DND-41 (cell line): ENCODE measurements around the gene KIF13A.

Experiments used
- ATAC-seq: fragments of 200-7000 bp; cut with Tn5 transposase; 3 replicates; pipeline ENCODE4 v1.9.1; 2021; ENCODE audit warnings: low read depth; ENCODE audit not compliant: insufficient read depth
- DNase-seq: peaks from one replicate; pipeline ENCODE4 v3.0.0-alpha.2; 2020
- H2AFZ ChIP-seq: 2 replicates; pipeline ENCODE4 v1.6.0; 2012; ENCODE audit warnings: low read depth, low read length
- H3K27ac ChIP-seq: 2 replicates; pipeline ENCODE4 v1.5.1; 2012; ENCODE audit warnings: low read length, inconsistent platforms
- H3K27me3 ChIP-seq: fragments of 200-600 bp; sonication (generic); 2 replicates; pipeline ENCODE4 v1.6.0; 2012; ENCODE audit warnings: low read length, mild to moderate bottlenecking, inconsistent platforms; ENCODE audit not compliant: insufficient read depth, poor library complexity
- H3K36me3 ChIP-seq: 2 replicates; pipeline ENCODE4 v1.5.1; 2012; ENCODE audit warnings: low read length, inconsistent platforms; ENCODE audit not compliant: insufficient read depth
- H3K4me1 ChIP-seq: 2 replicates; pipeline ENCODE4 v1.5.1; 2012; ENCODE audit warnings: mild to moderate bottlenecking, low read length; ENCODE audit not compliant: insufficient read depth
- H3K4me2 ChIP-seq: 2 replicates; pipeline ENCODE4 v1.6.0; 2012; ENCODE audit warnings: mild to moderate bottlenecking, moderate library complexity, low read length, inconsistent platforms; ENCODE audit not compliant: insufficient read depth
- H3K4me3 ChIP-seq, 2 experiments: fragments of 200-600 bp in 1 of 2; shearing (Covaris generic) in 1 of 2; 2 replicates each; pipeline ENCODE4 v1.5.1; 2012 to 2016; ENCODE audit warnings: inconsistent platforms in 2 of 2, low read length in 2 of 2, mild to moderate bottlenecking in 2 of 2, low read depth in 1 of 2, moderate library complexity in 1 of 2
- H3K79me2 ChIP-seq: 2 replicates; pipeline ENCODE4 v1.6.0; 2012; ENCODE audit warnings: low read length, inconsistent platforms; ENCODE audit not compliant: insufficient read depth
- H3K9ac ChIP-seq: 2 replicates; pipeline ENCODE4 v1.6.0; 2012; ENCODE audit warnings: low read depth, mild to moderate bottlenecking, inconsistent platforms, low read length, moderate library complexity
- H3K9me3 ChIP-seq: 2 replicates; pipeline ENCODE4 v1.5.1; 2012; ENCODE audit warnings: low read length, moderate library complexity, mild to moderate bottlenecking, inconsistent platforms; ENCODE audit not compliant: insufficient read depth, severe bottlenecking
- H4K20me1 ChIP-seq: 2 replicates; pipeline ENCODE4 v1.6.0; 2012; ENCODE audit warnings: low read length; ENCODE audit not compliant: insufficient read depth
- EZH2 ChIP-seq: IDR thresholded peaks from 3 replicates; pipeline ENCODE4 v1.6.1; 2012; ENCODE audit warnings: borderline replicate concordance, low read depth, mild to moderate bottlenecking, moderate library complexity, low read length, inconsistent platforms; ENCODE audit not compliant: severe bottlenecking
- TF ChIP-seq, protein P1 (sequence below): IDR thresholded peaks from 2 replicates; pipeline ENCODE4 v1.5.1; 2012; ENCODE audit warnings: borderline replicate concordance, low read length, moderate library complexity, mild to moderate bottlenecking; ENCODE audit not compliant: poor library complexity, severe bottlenecking; ENCODE audit errors: extremely low read depth

Gene KIF13A

DNA sequence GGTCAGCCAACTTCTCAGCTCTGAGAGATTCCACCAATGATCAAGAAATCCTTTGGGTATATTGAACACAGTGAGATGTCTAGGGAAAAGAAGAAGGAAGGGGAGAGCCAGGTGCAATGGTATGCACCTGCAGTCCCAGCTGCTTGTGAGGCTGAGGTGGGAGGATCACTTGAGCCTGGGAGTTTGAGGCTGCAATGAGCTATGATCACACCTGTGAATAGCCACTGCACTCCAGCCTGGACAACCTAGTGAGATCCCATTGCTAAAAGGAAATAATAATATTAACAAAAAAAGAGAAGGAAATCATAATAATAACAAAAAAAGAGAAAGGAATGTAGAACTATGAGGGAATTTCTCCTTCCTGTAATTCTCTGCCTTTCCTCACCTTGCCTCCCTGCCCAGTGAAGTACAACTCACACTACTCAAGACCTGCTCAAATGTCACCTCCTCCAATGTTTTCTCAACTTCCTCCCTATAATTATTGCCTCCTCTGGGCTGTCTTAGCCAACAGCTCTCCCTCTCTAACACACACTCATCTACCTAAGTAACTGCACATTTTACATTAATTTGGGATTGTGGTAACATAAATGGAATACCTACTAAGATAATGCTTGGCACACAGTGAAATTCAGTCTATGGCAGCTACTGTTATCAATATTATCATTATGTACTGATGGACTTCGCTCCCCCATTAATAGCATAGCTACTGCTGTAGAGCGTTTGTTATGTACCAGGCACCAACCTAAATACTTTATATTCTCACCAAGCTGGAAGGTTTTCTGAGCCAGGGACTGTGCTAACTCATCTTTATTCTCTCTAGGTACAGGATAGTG, 103.6 kb downstream of the KIF13A start:
- no peak overlapping the region for H3K9ac ChIP-seq
- H3K4me2 ChIP-seq: no peak overlapping the region

GRCh38 chr6:17881085-17881858, 106.2 kb downstream of the KIF13A start:
- TF ChIP-seq, protein P1, sequence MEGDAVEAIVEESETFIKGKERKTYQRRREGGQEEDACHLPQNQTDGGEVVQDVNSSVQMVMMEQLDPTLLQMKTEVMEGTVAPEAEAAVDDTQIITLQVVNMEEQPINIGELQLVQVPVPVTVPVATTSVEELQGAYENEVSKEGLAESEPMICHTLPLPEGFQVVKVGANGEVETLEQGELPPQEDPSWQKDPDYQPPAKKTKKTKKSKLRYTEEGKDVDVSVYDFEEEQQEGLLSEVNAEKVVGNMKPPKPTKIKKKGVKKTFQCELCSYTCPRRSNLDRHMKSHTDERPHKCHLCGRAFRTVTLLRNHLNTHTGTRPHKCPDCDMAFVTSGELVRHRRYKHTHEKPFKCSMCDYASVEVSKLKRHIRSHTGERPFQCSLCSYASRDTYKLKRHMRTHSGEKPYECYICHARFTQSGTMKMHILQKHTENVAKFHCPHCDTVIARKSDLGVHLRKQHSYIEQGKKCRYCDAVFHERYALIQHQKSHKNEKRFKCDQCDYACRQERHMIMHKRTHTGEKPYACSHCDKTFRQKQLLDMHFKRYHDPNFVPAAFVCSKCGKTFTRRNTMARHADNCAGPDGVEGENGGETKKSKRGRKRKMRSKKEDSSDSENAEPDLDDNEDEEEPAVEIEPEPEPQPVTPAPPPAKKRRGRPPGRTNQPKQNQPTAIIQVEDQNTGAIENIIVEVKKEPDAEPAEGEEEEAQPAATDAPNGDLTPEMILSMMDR: no peak
- TF ChIP-seq EZH2: no peak
- no peak overlapping the region for H3K4me3 ChIP-seq
- H3K4me2 ChIP-seq: no peak overlapping the region
- no peaks in the 10 kb centered on the region for H3K36me3 ChIP-seq
- DNase-seq (no peak), ATAC-seq (no peak)
- H2AFZ ChIP-seq: no peak overlapping the region
- H3K4me1 ChIP-seq: no peaks in the 10 kb centered on the region
- H3K9me3 ChIP-seq: no peaks in the 10 kb centered on the region
- H3K27ac ChIP-seq: no peak overlapping the region
- no peaks in the 10 kb centered on the region for H4K20me1 ChIP-seq
- H3K9ac ChIP-seq: no peak overlapping the region
- H3K27me3 ChIP-seq: no peaks in the 10 kb centered on the region
- H3K79me2 ChIP-seq: no peaks in the 10 kb centered on the region

More for the DNA sequence above, 103.6 kb downstream of the KIF13A start:
- Histone ChIP-seq H3K27ac (no peak overlapping the region), H4K20me1 (no peaks in the 10 kb centered on the region), H3K4me3 (no peak overlapping the region), H3K4me1 (no peaks in the 10 kb centered on the region), H3K27me3 (no peaks in the 10 kb centered on the region), H2AFZ (no peak overlapping the region), H3K79me2 (no peaks in the 10 kb centered on the region), H3K9me3 (no peaks in the 10 kb centered on the region), H3K36me3 (no peaks in the 10 kb centered on the region)
- DNase-seq (no peak), ATAC-seq (no peak)
- TF ChIP-seq, protein P1: no peak
- TF ChIP-seq EZH2: no peak

DNA sequence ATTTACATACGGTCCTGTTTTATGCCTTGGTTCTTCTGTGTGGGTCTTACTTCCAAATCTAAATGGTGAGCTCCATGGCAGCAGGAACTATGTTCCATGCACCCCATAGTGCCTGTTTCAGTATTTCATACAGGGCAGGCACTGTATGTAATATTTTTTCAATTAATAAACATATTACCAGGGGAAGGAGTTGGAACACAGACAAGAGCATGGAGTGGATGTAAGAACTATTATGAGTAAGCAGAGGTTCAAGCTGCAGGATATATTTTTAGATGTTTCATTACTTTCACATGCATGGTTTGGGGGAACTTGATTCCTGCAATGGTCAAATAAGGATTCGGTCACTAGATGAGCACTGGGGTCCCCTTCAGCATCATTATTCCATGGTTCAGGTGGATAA, 108.3 kb downstream of the KIF13A start:
- no peak for DNase-seq
- no peak overlapping the region for H3K9ac ChIP-seq
- H3K27ac ChIP-seq: no peak overlapping the region
- TF ChIP-seq, protein P1: no peak
- no peak for TF ChIP-seq EZH2
- H4K20me1 ChIP-seq: no peaks in the 10 kb centered on the region
- no peak overlapping the region for H3K4me3 ChIP-seq
- H3K27me3 ChIP-seq: no peaks in the 10 kb centered on the region
- H3K4me1 ChIP-seq: no peaks in the 10 kb centered on the region
- H3K9me3 ChIP-seq: no peaks in the 10 kb centered on the region
- H3K4me2 ChIP-seq: no peak overlapping the region
- no peak overlapping the region for H2AFZ ChIP-seq
- H3K79me2 ChIP-seq: no peaks in the 10 kb centered on the region
- ATAC-seq: no peak
- H3K36me3 ChIP-seq: no peaks in the 10 kb centered on the region
